ENCODE data around the gene TRAF4. TPM values are rescaled to one million over a fixed set of nuclear protein-coding genes. Genes with fewer than 3 reads are reported as not detected.
A peak's percentile ranks its signal among the peaks of the same experiment; 100 is the strongest.
"Not testable (repeated sequence)": the region's sequence is repeated elsewhere in the genome, so short reads cannot be mapped to it uniquely, and the experiment has no call there.

TRAF4 gene
- total RNA-seq, 1 experiment from 2014 or later: 118 TPM

DNA sequence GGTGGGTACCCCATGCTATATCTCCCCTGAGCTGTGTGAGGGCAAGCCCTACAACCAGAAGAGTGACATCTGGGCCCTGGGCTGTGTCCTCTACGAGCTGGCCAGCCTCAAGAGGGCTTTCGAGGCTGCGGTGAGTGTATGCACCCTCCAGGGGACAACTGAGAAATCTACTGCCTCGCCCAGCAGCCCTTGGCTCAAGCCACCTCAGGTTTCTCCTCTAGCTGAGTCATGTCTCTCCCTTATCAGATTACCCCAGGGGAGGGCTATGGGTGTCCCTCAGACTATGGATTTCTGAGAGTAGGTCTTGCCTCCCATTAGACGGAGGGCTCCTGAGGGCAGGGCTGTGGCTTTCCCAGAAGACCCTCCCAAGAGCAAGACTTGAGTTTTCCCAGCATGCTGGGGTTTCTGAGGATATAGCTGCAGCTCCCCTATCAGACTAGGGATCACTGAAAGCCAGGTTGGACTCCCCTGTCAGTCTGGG, 8.5 kb upstream of the TRAF4 start:
- Histone ChIP-seq H3K4me1 (no peaks in the 10 kb centered on the region), H3K27ac (no peak overlapping the region)

DNA sequence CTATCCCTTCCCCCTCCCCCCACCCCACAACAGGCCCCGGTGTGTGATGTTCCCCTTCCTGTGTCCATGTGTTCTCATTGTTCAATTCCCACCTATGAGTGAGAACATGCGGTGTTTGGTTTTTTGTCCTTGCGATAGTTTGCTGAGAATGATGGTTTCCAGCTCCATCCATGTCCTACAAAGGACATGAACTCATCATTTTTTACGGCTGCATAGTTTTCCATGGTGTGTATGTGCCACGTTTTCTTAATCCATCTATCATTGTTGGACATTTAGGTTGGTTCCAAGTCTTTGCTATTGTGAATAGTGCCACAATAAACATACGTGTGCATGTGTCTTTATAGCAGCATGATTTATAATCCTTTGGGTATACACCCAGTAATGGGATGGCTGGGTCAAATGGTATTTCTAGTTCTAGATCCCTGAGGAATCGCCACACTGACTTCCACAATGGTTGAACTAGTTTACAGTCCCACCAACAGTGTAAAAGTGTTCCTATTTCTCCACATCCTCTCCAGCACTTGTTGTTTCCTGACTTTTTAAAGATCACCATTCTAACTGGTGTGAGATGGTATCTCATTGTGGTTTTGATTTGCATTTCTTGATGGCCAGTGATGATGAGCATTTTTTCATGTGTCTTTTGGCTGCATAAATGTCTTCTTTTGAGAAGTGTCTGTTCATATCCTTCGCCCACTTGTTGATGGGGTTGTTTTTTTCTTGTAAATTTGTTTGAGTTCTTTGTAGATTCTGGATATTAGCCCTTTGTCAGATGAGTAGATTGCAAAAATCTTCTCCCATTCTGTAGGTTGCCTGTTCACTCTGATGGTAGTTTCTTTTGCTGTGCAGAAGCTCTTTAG, 7.7 kb upstream of the TRAF4 start:
- not testable (repeated sequence) for H3K27ac ChIP-seq; H3K27me3 ChIP-seq; DNase-seq; H3K36me3 ChIP-seq; H3K4me1 ChIP-seq; H3K4me3 ChIP-seq; H3K9me3 ChIP-seq (replicated peaks)

More for the DNA sequence above, 8.5 kb upstream of the TRAF4 start:
- Histone ChIP-seq H3K27me3 (no peaks in the 10 kb centered on the region), H3K4me3 (no peak overlapping the region), H3K36me3 (no peaks in the 10 kb centered on the region), H3K9me3 (replicated peaks) (no peaks in the 10 kb centered on the region)
- no peak for DNase-seq

DNA sequence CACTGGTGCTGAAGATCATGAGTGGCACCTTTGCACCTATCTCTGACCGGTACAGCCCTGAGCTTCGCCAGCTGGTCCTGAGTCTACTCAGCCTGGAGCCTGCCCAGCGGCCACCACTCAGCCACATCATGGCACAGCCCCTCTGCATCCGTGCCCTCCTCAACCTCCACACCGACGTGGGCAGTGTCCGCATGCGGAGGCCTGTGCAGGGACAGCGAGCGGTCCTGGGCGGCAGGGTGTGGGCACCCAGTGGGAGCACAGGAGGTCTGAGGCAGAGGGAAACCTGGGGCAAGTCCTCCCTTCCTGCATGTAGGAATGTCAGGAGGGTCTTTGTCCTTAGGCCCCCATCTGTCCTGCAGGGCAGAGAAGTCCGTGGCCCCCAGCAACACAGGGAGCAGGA, 6.5 kb upstream of the TRAF4 start:
- peaks cover 11% of the 10 kb centered on the region for H3K4me1 ChIP-seq
- H3K27me3 ChIP-seq: no peaks in the 10 kb centered on the region
- H3K27ac ChIP-seq: no peak overlapping the region
- DNase-seq: no peak
- no peak overlapping the region for H3K4me3 ChIP-seq
- no peaks in the 10 kb centered on the region for H3K36me3 ChIP-seq
- H3K9me3 ChIP-seq (replicated peaks): no peaks in the 10 kb centered on the region

DNA sequence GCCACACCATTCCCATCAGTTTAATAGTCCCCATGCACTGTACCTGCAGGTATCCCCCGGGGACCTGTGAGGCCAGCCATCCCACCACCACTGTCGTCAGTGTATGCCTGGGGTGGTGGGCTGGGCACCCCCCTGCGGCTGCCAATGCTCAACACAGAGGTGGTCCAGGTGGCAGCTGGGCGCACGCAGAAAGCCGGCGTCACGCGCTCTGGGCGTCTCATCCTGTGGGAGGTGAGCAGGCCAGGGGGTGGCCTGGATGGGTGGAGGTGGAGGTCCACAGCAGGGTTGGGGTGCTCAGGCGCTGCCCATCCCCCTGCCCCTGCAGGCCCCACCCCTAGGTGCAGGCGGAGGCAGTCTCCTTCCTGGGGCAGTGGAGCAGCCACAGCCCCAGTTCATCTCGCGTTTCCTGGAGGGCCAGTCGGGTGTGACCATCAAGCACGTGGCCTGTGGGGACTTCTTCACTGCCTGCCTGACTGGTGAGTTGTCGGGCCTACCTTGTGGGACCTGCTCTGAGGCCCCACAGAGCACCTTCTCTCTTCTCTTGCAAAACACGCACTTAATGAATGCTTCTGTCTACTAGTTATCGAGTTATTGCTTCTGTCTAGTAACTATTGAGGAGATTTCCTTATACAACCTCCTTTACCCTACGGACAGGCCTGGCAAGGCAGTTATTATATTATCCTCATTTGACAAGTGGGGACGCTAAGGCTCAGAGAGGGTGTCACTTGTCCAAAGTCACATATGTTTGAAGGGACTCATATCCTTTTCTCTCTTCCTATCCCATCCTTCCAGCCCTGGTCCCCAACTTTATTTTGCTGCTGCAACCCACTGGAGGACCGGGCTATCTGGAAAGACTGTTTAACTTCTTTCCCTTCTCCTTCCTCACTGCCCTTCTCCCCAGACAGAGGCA, 5.8 kb upstream of the TRAF4 start:
- H3K36me3 ChIP-seq: no peaks in the 10 kb centered on the region
- peaks cover 12% of the 10 kb centered on the region for H3K4me1 ChIP-seq
- no peaks in the 10 kb centered on the region for H3K9me3 ChIP-seq (replicated peaks)
- DNase-seq: no peak
- no peak overlapping the region for H3K27ac ChIP-seq
- no peak overlapping the region for H3K4me3 ChIP-seq
- no peaks in the 10 kb centered on the region for H3K27me3 ChIP-seq

DNA sequence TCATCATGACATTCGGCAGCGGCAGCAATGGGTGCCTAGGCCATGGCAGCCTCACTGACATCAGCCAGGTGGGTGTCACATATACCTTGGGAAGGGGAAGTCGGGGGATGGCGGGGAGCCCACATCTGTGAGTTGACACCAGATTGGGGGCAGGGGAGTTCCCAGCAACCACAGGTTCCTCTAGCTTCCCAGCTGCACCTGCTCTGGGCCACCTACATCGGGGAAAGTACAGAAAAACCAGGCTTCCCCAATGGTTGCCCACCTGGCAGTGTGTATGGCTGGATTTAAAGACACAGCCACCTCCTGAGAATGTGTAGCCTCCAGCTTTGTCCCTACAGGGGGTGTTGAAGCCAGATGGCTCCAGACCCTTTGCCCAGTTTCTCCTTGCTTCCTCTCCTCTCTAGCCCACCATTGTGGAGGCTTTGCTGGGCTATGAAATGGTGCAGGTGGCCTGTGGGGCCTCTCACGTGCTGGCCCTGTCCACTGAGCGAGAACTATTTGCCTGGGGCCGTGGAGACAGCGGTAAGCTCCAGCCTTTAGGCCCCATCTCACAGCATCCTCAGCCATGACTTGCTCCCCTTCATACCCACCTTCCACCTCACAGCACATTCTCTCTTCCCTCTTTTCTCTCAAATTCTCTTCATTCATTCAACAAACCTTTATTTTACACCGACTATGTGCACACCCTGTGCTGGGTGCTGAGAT, 5.0 kb upstream of the TRAF4 start:
- H3K27ac ChIP-seq: no peak overlapping the region
- peaks cover 12% of the 10 kb centered on the region for H3K4me1 ChIP-seq
- no peaks in the 10 kb centered on the region for H3K9me3 ChIP-seq (replicated peaks)
- no peak overlapping the region for H3K4me3 ChIP-seq
- no peaks in the 10 kb centered on the region for H3K27me3 ChIP-seq
- no peaks in the 10 kb centered on the region for H3K36me3 ChIP-seq
- DNase-seq: no peak

DNA sequence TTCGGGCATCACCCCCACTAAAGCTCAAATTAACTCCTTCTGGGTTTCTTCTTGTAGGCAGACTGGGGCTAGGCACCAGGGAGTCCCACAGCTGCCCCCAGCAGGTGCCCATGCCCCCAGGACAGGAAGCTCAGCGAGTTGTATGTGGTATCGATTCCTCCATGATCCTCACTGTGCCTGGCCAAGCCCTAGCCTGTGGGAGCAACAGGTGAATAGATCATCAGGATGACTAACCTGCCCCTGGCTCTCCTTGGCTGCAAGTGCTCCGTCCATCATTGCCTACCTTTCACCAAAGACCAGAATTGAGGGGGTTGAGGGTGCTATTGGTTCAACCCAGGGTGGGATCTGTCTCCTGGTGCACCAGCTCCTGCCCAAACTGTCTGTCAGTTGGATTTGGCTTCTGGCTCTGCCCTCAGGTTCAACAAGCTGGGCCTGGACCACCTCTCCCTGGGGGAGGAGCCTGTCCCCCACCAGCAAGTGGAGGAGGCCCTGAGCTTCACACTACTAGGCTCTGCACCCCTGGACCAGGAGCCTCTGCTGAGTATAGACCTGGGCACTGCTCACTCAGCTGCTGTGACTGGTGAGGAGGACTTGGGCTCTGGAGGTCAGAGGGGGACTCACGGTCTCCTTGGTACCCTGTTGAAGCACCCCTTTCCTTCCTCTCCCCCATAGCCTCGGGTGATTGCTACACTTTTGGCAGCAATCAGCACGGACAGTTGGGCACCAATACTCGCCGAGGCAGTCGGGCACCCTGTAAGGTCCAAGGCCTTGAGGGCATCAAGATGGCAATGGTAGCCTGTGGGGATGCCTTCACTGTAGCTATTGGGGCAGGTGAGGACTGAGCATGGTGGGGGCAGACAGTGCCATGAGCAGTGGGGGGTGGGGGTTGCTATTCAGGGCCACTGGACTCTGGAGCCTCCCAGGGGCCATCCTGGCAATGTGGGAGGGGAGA, 3.1 kb upstream of the TRAF4 start:
- Histone ChIP-seq H3K4me3 (no peak overlapping the region), H3K36me3 (peaks cover 5% of the 10 kb centered on the region; the same call in 1 of the 2 replicates), H3K4me1 (peaks cover 14% of the 10 kb centered on the region), H3K9me3 (replicated peaks) (no peaks in the 10 kb centered on the region), H3K27me3 (no peaks in the 10 kb centered on the region), H3K27ac (no peak overlapping the region)
- no peak for DNase-seq

DNA sequence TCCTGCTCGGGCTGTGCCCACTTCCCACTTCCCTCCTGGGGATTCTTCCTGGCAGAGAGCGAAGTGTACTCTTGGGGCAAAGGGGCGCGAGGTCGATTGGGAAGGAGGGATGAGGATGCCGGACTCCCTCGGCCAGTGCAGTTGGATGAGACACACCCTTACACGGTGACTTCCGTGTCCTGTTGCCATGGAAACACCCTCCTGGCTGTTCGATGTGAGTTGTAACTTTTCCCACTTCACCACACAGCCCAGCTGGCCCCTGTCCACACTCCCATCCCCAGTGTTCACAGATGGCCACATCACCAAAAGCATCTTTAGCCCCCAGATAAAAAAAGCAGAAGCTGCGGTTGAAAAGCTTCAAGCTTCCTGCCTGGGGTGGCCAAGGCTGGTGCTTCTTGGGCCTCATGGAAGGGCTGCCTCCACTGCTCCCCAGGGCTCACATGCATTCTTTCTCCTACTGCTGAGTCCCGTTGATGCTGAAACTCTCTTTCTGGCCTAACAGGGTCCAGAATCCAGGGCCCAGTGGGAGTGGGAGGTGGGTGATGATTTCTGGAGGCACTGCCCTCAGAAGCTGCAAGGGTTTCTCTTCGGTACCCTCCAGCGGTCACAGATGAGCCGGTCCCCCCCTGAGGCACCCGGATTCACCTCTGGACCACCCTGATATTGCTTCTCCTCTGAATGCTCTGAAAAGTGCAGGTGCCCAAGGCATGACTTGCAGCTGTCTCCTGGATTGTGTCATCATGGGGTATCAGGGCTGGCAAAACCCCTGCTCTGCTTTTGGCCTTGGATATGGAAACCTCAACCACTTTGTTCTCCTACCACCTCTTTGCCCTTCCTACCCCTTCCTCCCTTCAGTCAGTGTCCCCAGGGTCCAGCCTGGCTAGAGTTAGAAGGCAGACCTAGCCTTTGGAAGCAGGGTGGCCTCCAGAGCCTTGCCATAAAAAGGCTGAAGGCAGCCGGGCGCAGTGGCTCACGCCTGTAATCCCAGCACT, 2.2 kb upstream of the TRAF4 start:
- peak overlapping the region; percentile 27; the same call in 1 of the 2 replicates for H3K27ac ChIP-seq
- peak; percentile 49 to 68 for DNase-seq
- H3K4me1 ChIP-seq: peaks cover 24% of the 10 kb centered on the region

DNA sequence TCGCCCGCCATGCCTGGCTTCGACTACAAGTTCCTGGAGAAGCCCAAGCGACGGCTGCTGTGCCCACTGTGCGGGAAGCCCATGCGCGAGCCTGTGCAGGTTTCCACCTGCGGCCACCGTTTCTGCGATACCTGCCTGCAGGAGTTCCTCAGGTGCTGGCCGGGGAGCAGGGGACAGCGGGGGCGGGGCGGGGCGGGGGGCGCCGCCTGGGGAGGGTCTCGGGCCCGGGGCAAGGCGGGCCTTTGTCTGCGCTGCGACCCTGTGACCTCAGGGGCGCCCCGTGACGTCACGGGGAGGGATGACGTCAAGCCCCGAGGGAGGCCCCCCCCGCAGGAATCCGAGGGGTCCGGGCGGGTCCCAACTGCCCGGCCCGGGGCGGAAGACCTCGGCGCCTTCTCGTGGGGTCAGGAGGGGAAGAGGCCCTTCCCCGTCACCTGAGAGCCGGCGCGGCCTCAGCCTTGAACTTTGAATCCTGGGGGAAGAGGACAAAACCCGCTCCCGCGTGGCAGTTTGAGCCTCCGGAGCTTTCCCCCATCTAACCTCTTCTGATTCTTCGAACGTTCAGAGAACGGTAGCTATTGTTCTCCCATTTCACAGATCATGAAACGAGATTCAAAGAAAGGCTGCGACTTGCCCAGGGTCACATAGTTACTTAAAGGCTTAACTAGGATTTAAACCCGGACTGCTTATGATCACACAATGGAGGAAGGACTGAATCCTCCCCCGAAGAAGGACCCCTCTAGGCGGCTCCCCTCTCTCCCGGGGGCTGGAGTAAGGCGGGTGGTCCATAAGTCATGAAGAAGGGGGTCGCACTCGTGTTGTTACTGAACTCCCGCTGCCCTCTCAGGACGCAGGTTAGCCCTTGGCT, 527 bp downstream of the TRAF4 start:
- peak; percentile 68 to 72 for DNase-seq
- peaks cover 30% of the 10 kb centered on the region for H3K4me1 ChIP-seq

More for the DNA sequence above, 2.2 kb upstream of the TRAF4 start:
- no peak overlapping the region for H3K4me3 ChIP-seq
- peaks cover 14% of the 10 kb centered on the region; the same call in 1 of the 2 replicates for H3K36me3 ChIP-seq
- no peaks in the 10 kb centered on the region for H3K27me3 ChIP-seq
- no peaks in the 10 kb centered on the region for H3K9me3 ChIP-seq (replicated peaks)

DNA sequence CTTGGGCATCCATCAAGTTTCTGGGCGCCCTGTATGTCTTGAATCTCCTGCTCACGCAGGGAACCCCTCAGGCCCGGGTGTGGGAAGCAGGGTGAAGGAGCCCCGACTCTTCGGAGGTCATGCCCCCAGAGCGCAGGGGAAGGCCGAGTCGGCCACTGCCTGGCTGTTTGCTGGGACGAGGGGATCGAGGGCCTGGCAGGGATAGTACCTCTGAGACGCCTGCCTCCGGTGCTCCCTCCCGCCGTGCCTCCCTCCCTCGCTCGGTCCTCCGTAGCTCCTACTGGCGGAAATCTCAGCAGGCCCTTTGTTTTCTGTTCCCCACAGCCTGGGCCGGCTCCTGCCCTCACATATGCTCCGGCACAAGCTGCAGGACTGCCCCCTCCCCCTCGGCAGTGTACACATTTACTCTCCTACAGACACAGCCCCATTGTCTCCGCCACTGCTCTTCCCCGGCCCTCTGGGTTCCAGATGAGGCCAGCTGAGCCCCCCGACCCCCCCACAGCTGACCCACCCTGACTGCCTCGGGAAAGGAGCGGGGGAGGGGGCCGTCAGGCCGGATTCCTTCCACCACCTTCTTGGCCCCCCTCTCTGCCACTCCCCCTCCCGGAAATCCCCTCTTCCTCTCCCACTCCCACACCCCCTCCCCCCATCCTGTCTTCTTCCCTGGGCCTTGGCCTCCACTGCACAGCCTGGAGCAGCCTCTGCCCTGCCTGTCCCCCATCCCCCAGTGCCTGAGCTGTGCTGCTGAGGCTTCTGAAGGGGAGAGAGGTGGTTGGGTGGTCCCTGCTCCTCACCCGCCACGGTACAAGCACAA, 1.4 kb downstream of the TRAF4 start:
- H3K27me3 ChIP-seq: no peaks in the 10 kb centered on the region
- peak; percentile 84 to 85 for DNase-seq
- H3K36me3 ChIP-seq: peaks cover 40% of the 10 kb centered on the region

More for the DNA sequence above, 527 bp downstream of the TRAF4 start:
- Histone ChIP-seq H3K4me3 (peak overlapping the region; percentile 95), H3K27ac (peak overlapping the region; percentile 73), H3K9me3 (replicated peaks) (no peaks in the 10 kb centered on the region), H3K27me3 (no peaks in the 10 kb centered on the region), H3K36me3 (peaks cover 39% of the 10 kb centered on the region)

DNA sequence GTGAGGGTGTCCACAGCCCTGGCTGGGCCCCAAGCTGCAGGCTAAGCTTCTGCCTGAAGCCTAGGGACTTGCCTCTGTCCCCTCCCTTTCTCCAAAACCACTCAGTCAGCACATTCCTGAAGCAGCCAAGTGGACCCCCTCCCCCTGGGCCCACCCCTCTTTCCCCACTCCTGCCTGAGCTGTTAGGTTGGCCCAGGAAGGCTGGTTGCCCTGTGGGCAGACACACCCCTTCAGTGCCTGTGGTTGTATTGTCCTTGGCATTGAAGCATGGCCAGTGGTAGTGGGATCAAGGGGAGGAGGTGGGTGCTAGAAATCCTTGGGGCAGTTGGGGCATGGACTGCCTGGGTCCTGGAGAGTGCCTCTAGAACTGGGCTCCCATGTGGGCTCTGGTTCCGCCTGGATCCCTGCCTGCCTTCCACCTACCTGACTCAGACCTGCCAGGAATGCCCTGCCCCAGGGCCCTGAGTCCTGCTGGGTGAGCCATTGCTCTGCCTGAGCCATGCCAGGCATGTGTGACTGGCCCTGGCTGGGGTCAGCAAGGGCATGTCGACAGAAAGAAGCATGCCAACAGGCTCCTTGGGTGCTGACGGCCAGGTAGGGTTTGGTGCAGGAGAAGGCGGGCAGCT, 2.1 kb downstream of the TRAF4 start:
- no peaks in the 10 kb centered on the region for H3K9me3 ChIP-seq (replicated peaks)
- DNase-seq: no peak
- H3K4me1 ChIP-seq: peaks cover 30% of the 10 kb centered on the region
- peak overlapping the region; percentile 73; the same call in 1 of the 2 replicates for H3K27ac ChIP-seq
- H3K27me3 ChIP-seq: no peaks in the 10 kb centered on the region
- H3K4me3 ChIP-seq: peak overlapping the region; percentile 95
- H3K36me3 ChIP-seq: peaks cover 47% of the 10 kb centered on the region

More for the DNA sequence above, 1.4 kb downstream of the TRAF4 start:
- Histone ChIP-seq H3K4me3 (peak overlapping the region; percentile 95), H3K4me1 (peaks cover 30% of the 10 kb centered on the region), H3K9me3 (replicated peaks) (no peaks in the 10 kb centered on the region), H3K27ac (peak overlapping the region; percentile 73)

DNA sequence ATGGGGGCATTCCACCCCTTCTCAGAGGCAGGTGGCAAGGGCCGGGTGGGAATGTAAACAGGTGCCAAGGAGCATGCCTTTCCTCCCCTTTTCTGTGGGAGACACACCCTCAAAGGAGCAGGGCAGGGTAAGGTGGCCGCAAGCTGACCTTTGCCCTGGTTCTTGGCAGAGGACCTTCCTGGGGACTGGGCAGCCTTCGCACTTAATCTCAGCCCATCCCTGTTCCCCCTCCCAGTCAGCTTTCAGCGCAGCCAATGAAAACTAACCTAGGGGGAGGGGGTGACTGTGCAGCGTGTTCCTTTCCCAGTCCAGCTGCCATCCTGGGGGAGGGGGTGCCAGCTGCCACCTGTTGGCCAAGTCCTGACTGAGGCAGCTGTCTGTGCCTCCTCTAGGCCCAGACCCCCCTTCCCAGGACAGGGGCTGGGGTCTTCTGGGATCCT, 2.8 kb downstream of the TRAF4 start:
- H3K27ac ChIP-seq: peak overlapping the region; percentile 70
- peaks cover 54% of the 10 kb centered on the region for H3K36me3 ChIP-seq
- DNase-seq: peak; percentile 85 to 87
- no peaks in the 10 kb centered on the region for H3K9me3 ChIP-seq (replicated peaks)
- no peak overlapping the region for H3K4me3 ChIP-seq
- no peaks in the 10 kb centered on the region for H3K27me3 ChIP-seq
- H3K4me1 ChIP-seq: peaks cover 26% of the 10 kb centered on the region

All from SJCRH30 (cell line).